ENCODE data around the gene TLR8.
A peak's percentile ranks its signal among the peaks of the same experiment; 100 is the strongest.
"Not testable (repeated sequence)": the region's sequence is repeated elsewhere in the genome, so short reads cannot be mapped to it uniquely, and the experiment has no call there.

The TLR8 gene

DNA sequence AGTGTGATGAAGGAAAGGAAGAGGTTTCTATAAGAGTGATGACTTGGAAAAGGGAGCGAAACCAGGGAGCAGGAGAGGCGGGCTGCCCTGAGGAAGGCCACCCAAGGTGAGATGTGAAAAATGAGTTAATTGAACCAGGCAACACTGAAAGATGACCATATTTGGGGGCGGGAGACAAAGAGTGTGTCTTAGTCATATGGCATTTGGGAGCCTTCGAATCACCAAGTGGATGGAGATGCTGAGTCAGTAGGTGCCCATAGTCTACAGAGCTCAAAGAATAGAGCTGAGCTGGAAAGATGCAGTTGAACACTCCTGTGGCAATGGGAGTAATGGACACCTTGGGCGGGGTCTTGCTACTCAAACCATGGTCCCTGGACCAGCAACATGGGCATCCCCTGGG, 8.3 kb upstream of the TLR8 start:
- DNase-seq (ENCODE audit: low read depth): no peak

GRCh38 chrX:12899506-12899905, 6.9 kb upstream of the TLR8 start:
- DNase-seq (ENCODE audit: low read depth): no peak

- no peak for DNase-seq (ENCODE audit: low read depth)
Measured at GRCh38 chrX:12901486-12901885, 4.9 kb upstream of the TLR8 start.

- DNase-seq (ENCODE audit: low read depth): peak; percentile 11
Measured at GRCh38 chrX:12903646-12904045, 2.8 kb upstream of the TLR8 start.

- DNase-seq (ENCODE audit: low read depth): no peak
Measured at GRCh38 chrX:12910423-12911121, 4.2 kb downstream of the TLR8 start.

DNA sequence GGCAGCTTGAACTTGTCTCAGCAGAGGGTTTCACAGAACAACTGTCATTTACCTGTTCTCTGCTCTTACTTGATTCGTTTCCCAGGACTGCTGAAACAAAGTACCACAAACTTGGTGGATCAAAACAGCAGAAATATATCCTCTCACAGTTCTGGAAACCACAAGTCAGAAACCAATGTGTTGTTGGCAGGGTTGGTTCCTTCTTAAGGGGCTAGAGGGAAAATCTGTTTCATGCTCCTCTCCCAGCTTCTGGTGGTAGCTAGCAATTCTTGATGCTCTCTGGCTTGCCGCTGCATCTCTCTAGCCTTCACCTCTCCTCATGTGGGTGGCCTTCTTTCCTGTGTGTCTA, 4.7 kb downstream of the TLR8 start:
- no peak for DNase-seq (ENCODE audit: low read depth)

- no peak for DNase-seq (ENCODE audit: low read depth)
Measured at GRCh38 chrX:12912791-12913482, 6.5 kb downstream of the TLR8 start.

DNA sequence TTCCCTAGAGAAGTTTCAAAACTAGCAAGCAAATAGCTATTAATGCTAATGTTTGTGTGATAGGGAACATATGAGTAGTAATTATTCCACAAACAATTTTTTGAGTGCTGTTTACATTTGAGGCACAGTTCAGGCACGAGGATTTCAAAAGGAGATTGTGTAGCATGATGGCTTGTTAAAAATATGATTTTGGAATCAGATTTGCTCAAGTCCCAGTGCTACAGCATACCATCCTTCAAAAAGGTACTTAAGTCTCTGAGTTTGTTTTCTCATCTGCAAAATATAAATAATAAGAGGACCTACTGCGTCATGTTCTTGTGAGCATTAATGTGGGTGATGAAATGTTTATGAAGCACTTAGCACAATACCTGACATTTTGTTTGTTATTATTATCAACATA, 11.3 kb downstream of the TLR8 start:
- no peak for DNase-seq (ENCODE audit: low read depth)

GRCh38 chrX:12919051-12919450, 12.6 kb downstream of the TLR8 start:
- no peak for DNase-seq (ENCODE audit: low read depth)

- no peak for DNase-seq (ENCODE audit: low read depth)
Measured at GRCh38 chrX:12919620-12920019, 13.2 kb downstream of the TLR8 start.

DNA sequence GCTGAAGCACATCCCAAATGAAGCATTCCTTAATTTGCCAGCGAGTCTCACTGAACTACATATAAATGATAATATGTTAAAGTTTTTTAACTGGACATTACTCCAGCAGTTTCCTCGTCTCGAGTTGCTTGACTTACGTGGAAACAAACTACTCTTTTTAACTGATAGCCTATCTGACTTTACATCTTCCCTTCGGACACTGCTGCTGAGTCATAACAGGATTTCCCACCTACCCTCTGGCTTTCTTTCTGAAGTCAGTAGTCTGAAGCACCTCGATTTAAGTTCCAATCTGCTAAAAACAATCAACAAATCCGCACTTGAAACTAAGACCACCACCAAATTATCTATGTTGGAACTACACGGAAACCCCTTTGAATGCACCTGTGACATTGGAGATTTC, 14.6 kb downstream of the TLR8 start:
- DNase-seq (ENCODE audit: low read depth): no peak

DNA sequence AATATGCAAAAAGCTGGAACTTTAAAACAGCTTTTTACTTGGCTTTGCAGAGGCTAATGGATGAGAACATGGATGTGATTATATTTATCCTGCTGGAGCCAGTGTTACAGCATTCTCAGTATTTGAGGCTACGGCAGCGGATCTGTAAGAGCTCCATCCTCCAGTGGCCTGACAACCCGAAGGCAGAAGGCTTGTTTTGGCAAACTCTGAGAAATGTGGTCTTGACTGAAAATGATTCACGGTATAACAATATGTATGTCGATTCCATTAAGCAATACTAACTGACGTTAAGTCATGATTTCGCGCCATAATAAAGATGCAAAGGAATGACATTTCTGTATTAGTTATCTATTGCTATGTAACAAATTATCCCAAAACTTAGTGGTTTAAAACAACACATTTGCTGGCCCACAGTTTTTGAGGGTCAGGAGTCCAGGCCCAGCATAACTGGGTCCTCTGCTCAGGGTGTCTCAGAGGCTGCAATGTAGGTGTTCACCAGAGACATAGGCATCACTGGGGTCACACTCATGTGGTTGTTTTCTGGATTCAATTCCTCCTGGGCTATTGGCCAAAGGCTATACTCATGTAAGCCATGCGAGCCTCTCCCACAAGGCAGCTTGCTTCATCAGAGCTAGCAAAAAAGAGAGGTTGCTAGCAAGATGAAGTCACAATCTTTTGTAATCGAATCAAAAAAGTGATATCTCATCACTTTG, 15.6 kb downstream of the TLR8 start:
- DNase-seq (ENCODE audit: low read depth): no peak

GRCh38 chrX:12922599-12922919, 16.1 kb downstream of the TLR8 start:
- no peak for DNase-seq (ENCODE audit: low read depth)

DNA sequence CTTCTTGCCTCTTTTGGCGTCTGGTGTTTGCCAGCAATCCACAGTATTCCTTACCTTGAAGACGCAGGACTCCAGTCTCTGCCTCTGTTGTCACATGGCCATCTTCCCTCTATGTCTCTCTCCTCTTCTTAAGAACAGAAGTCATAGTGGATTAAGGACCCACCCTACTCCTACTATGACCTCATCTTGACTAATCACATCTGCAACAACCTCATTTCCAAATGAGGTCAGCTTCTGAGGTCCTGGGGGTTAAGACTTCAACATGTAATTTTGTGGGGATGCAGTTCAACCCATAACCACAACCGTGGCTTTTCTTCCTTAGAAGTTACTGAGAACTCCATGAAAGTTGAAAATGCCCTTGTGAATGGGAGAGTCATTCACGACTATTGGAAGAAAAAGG, 23.3 kb downstream of the TLR8 start:
- no peak for DNase-seq (ENCODE audit: low read depth)

DNA sequence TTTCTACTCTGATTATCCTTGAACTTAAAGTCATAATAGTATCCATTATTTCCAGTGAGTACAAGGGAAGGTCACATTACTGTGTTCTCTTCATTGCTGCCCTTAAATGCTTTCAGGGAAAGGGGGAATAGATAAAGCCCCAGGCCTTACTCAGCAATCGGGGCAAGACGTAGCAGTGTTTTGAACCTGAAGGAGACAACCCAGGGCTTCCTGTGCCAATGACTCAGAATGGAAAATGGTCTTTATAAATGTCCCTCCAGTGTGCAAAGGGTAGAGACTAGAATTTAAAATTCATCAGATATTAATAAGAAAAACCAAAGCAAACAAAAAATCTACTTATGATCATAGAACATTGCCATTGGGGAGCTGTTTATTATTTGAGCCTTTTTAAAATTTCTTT, 23.7 kb downstream of the TLR8 start:
- DNase-seq (ENCODE audit: low read depth): no peak

- no peak for DNase-seq (ENCODE audit: low read depth)
Measured at GRCh38 chrX:12932244-12932643, 25.8 kb downstream of the TLR8 start.

GRCh38 chrX:12934850-12935249, 28.4 kb downstream of the TLR8 start:
- no peak for DNase-seq (ENCODE audit: low read depth)

DNA sequence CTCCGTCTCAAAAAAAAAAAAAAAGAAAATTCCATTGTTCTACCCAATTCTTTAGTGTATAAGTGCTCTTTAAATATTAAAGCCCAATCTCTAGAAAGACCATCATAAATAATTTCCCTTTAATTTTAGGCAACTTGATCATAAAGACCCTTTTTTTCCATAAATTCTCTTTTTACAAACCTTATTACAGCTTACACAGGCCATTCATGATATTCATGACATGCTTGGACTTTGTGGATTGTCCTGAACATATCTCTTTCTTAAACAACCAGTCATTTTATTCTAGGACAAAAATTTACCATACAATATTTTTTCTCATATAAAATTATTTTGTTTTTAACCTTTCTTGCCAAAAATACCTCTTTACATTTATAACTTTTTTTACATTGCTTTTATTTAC, 30.5 kb downstream of the TLR8 start:
- DNase-seq (ENCODE audit: low read depth): no peak

DNA sequence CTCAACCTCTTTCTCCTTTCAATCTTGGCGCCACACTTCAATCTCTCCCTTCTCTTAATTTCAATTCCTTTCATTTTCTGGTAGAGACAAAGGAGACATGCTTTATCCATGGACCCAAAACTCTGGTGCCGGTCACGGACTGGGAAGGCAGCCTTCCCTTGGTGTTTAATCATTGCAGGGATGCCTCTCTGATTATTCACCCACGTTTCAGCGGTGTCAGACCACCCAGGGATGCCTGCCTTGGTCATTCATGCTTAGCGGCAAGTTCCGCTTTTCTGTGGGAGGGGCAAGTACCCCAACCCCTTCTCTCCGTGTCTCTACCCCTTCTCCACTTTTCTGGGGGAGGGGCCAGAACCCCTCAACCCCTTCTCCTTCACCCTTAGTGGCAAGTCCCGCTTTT, 34.1 kb downstream of the TLR8 start:
- not testable (repeated sequence) for DNase-seq (ENCODE audit: low read depth)

DNA sequence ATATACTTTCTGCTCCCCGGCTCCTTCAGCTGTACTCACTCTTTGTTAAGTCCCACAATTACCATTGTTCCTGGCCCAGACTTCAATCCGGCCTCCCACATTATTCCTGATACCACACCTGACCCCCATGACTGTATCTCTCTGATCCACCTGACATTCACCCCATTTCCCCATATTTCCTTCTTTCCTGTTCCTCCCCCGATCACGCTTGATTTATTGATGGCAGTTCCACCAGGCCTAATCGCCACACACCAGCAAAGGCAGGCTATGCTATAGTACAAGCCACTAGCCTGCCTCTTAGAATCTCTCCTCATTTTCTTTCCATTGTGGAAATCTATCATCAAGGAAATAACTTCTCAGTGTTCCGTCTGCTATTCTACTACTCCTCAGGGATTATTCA, 37.2 kb downstream of the TLR8 start:
- DNase-seq (ENCODE audit: low read depth): not testable (repeated sequence)

- DNase-seq (ENCODE audit: low read depth): not testable (repeated sequence)
Measured at GRCh38 chrX:12944452-12944851, 38.0 kb downstream of the TLR8 start.

DNA sequence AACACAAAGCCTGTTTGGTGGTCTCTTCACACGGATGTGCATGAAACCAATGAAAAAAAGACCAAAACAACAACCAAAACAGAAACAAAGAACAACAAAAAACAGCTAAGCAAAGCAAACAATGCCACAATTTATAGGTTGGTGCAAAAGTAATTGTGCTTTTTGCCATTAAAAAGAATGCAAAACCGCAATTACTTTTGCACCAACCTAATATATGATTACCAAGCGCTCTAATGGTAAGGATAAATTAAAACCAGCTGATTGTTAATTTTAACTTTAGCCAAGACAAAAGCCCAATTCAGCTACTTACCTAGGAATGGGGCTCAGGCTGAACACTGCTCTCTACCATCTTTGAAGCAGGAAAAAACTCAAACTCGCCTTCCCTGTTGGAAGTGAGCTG, 39.1 kb downstream of the TLR8 start:
- DNase-seq (ENCODE audit: low read depth): no peak

- DNase-seq (ENCODE audit: low read depth): no peak
Measured at GRCh38 chrX:12946406-12946805, 40.0 kb downstream of the TLR8 start.

Data from GM04503 (cell line).